SJSA1 (cell line): ENCODE data around the gene STPG3. TPM values are rescaled to one million over a fixed set of nuclear protein-coding genes. Genes with fewer than 3 reads are reported as not detected.

Experiments
- total RNA-seq: library from RNA; depleted of rRNA; stranded (reverse); fragments of >200 nt; shearing (Covaris generic); gene quantifications from 2 replicates; pipeline ENCODE4 v1.2.3, GENCODE V29; 2014; rRNA removed

The STPG3 gene
- total RNA-seq, 1 experiment from 2014 or later = not detected

Other genes with a start within 250 kb of the STPG3 start
- 0.81 and 1.3 TPM in 2 replicates for gene ABCA2, start 223.0 kb upstream of the STPG3 start, total RNA-seq
- not detected in 2 replicates for gene FUT7, start 219.2 kb upstream of the STPG3 start, total RNA-seq
- not detected in 2 replicates for gene NPDC1, start 205.1 kb upstream of the STPG3 start, total RNA-seq
- not detected in 2 replicates for gene ENTPD2, start 197.2 kb upstream of the STPG3 start, total RNA-seq
- gene SAPCD2, start 180.7 kb upstream of the STPG3 start, total RNA-seq = 21.5 and 24.9 TPM in 2 replicates
- 3.4 and 5.6 TPM in 2 replicates for gene UAP1L1, start 173.8 kb upstream of the STPG3 start, total RNA-seq
- 51.8 and 64.4 TPM in 2 replicates for gene MAN1B1, start 164.3 kb upstream of the STPG3 start, total RNA-seq
- 5.1 and 6.4 TPM in 2 replicates for gene DPP7, start 136.6 kb upstream of the STPG3 start, total RNA-seq
- not detected in 2 replicates for gene GRIN1, start 112.1 kb upstream of the STPG3 start, total RNA-seq
- not detected in 2 replicates for gene LRRC26, start 81.2 kb upstream of the STPG3 start, total RNA-seq
- not detected in 2 replicates for gene TMEM210, start 79.2 kb upstream of the STPG3 start, total RNA-seq
- gene ANAPC2, start 62.7 kb upstream of the STPG3 start, total RNA-seq = 11.7 and 13.7 TPM in 2 replicates
- gene SSNA1, start 62.6 kb upstream of the STPG3 start, total RNA-seq = 94.2 and 177 TPM in 2 replicates
- gene TPRN, start 50.5 kb upstream of the STPG3 start, total RNA-seq = 6.0 and 6.1 TPM in 2 replicates
- gene TMEM203, start 45.6 kb upstream of the STPG3 start, total RNA-seq = 44.5 and 51.3 TPM in 2 replicates
- gene NDOR1, start 45.6 kb upstream of the STPG3 start, total RNA-seq = 5.2 and 6.5 TPM in 2 replicates
- not detected in 2 replicates for gene RNF208, start 29.0 kb upstream of the STPG3 start, total RNA-seq
- 0.24 TPM in 1 of 2 replicates, not detected in the other for gene CYSRT1, start 26.1 kb upstream of the STPG3 start, total RNA-seq
- gene RNF224, start 23.8 kb upstream of the STPG3 start, total RNA-seq = not detected in 2 replicates
- gene SLC34A3, start 20.4 kb upstream of the STPG3 start, total RNA-seq = not detected in 2 replicates
- gene TUBB4B, start 10.0 kb upstream of the STPG3 start, total RNA-seq = 229 and 232 TPM in 2 replicates
- gene NELFB, start 4.0 kb downstream of the STPG3 start, total RNA-seq = 35.2 and 41.9 TPM in 2 replicates
- gene TOR4A, start 26.4 kb downstream of the STPG3 start, total RNA-seq = 9.7 and 10.9 TPM in 2 replicates
- gene NRARP, start 51.0 kb downstream of the STPG3 start, total RNA-seq = 0.97 and 1.2 TPM in 2 replicates
- gene EXD3, start 171.9 kb downstream of the STPG3 start, total RNA-seq = 1.8 and 4.0 TPM in 2 replicates
- not detected in 2 replicates for gene NOXA1, start 172.1 kb downstream of the STPG3 start, total RNA-seq
- not detected in 2 replicates for gene ENTPD8, start 190.1 kb downstream of the STPG3 start, total RNA-seq
- 11.6 and 17.9 TPM in 2 replicates for gene NSMF, start 208.0 kb downstream of the STPG3 start, total RNA-seq